Measurements from ENCODE around the gene PLEKHN1. TPM values are rescaled to one million over a fixed set of nuclear protein-coding genes. Genes with fewer than 3 reads are reported as not detected.

PLEKHN1 gene
- total and polyA plus RNA-seq, 2 experiments from 2014 or later, result 0.60 to 2.4 TPM

- H3K4me1 ChIP-seq (ENCODE audit: insufficient read depth), result peaks cover 35% of the 10 kb centered on the region
- WGBS (ENCODE audit: low lambda C conversion rate, missing lambda C conversion rate), result 91% methylated on average over 9 of the region's 9 CpGs
- no peak overlapping the region for H3K4me3 ChIP-seq
- H3K9me2 ChIP-seq (replicated peaks; ENCODE audit: insufficient read depth), result no peaks in the 10 kb centered on the region
- peak overlapping the region; percentile 97 for H3K4me2 ChIP-seq
- H2AFZ ChIP-seq, result no peak overlapping the region
- H3K79me2 ChIP-seq, result peaks cover 36% of the 10 kb centered on the region
- H3K9me3 ChIP-seq (ENCODE audit: low read depth), result no peaks in the 10 kb centered on the region
- no peak for TF ChIP-seq CTCF (IDR thresholded peaks at IDR 0.05; ENCODE audit: poor library complexity)
- TF ChIP-seq EZH2 (IDR thresholded peaks at IDR 0.05; ENCODE audit: borderline replicate concordance), result no peak
- TF ChIP-seq EZH2phosphoT487 (IDR thresholded peaks at IDR 0.05; ENCODE audit: low read depth, severe bottlenecking, unreplicated experiment), result no peak
- H3K27me3 ChIP-seq, result no peaks in the 10 kb centered on the region
- H3K36me3 ChIP-seq (replicated peaks; ENCODE audit: insufficient read depth, low read depth), result no peaks in the 10 kb centered on the region
- no peaks in the 10 kb centered on the region for H4K20me1 ChIP-seq (ENCODE audit: insufficient read depth, poor library complexity, severe bottlenecking)
- no peak for DNase-seq (ENCODE audit: low spot score)
- peak overlapping the region; percentile 58 for H3K27ac ChIP-seq
These were observed 58.0 kb downstream of the PLEKHN1 start for GRCh38 chr1:1024149-1024770.

- no peak for TF ChIP-seq EZH2 (IDR thresholded peaks at IDR 0.05; ENCODE audit: borderline replicate concordance)
- TF ChIP-seq EZH2phosphoT487 (IDR thresholded peaks at IDR 0.05; ENCODE audit: low read depth, severe bottlenecking, unreplicated experiment), result no peak
- no peak for TF ChIP-seq CTCF (IDR thresholded peaks at IDR 0.05; ENCODE audit: poor library complexity)
- WGBS (ENCODE audit: low lambda C conversion rate, missing lambda C conversion rate), result 76% methylated on average over 28 of the region's 31 CpGs
- Histone ChIP-seq H3K79me2 (peaks cover 36% of the 10 kb centered on the region), H3K9me2 (replicated peaks; ENCODE audit: insufficient read depth) (no peaks in the 10 kb centered on the region), H3K36me3 (replicated peaks; ENCODE audit: insufficient read depth, low read depth) (no peaks in the 10 kb centered on the region), H3K9me3 (ENCODE audit: low read depth) (no peaks in the 10 kb centered on the region), H4K20me1 (ENCODE audit: insufficient read depth, poor library complexity, severe bottlenecking) (no peaks in the 10 kb centered on the region), H3K4me1 (ENCODE audit: insufficient read depth) (peaks cover 35% of the 10 kb centered on the region), H3K27ac (peak overlapping the region; percentile 76), H3K27me3 (no peaks in the 10 kb centered on the region), H3K4me3 (no peak overlapping the region), H2AFZ (no peak overlapping the region), H3K4me2 (peak overlapping the region; percentile 77)
- peak; percentile 90 for DNase-seq (ENCODE audit: low spot score)
These were observed 58.8 kb downstream of the PLEKHN1 start for GRCh38 chr1:1024771-1025699.

Small RNAs within 50 kb of the gene (small RNA-seq; reads per million reads assigned to genes)
- not detected for gene AL645608.3

Other genes with a start within 250 kb of the PLEKHN1 start
- gene SAMD11, start 42.6 kb upstream of the PLEKHN1 start, total RNA-seq, result 9.5 and 10.2 TPM in 2 replicates
- gene SAMD11, start 42.6 kb upstream of the PLEKHN1 start, polyA plus RNA-seq, result 17.1 and 20.1 TPM in 2 replicates
- gene NOC2L, start 7.2 kb upstream of the PLEKHN1 start, total RNA-seq, result 29.3 and 44.3 TPM in 2 replicates
- gene NOC2L, start 7.2 kb upstream of the PLEKHN1 start, polyA plus RNA-seq, result 66.6 and 68.1 TPM in 2 replicates
- gene KLHL17, start 5.9 kb upstream of the PLEKHN1 start, total RNA-seq, result 4.1 and 13.8 TPM in 2 replicates
- 25.0 and 35.4 TPM in 2 replicates for gene KLHL17, start 5.9 kb upstream of the PLEKHN1 start, polyA plus RNA-seq
- gene PERM1, start 15.6 kb downstream of the PLEKHN1 start, total RNA-seq, result not detected in 2 replicates
- gene PERM1, start 15.6 kb downstream of the PLEKHN1 start, polyA plus RNA-seq, result 1.3 and 1.6 TPM in 2 replicates
- 21.4 and 28.7 TPM in 2 replicates for gene HES4, start 33.6 kb downstream of the PLEKHN1 start, total RNA-seq
- gene HES4, start 33.6 kb downstream of the PLEKHN1 start, polyA plus RNA-seq, result 74.5 and 107 TPM in 2 replicates
- 62.3 and 86.0 TPM in 2 replicates for gene ISG15, start 47.0 kb downstream of the PLEKHN1 start, total RNA-seq
- gene ISG15, start 47.0 kb downstream of the PLEKHN1 start, polyA plus RNA-seq, result 88.5 and 89.6 TPM in 2 replicates
- 51.8 and 81.8 TPM in 2 replicates for gene AGRN, start 53.6 kb downstream of the PLEKHN1 start, total RNA-seq
- gene AGRN, start 53.6 kb downstream of the PLEKHN1 start, polyA plus RNA-seq, result 53.3 and 61.2 TPM in 2 replicates
- gene RNF223, start 107.8 kb downstream of the PLEKHN1 start, total RNA-seq, result 0.08 and 0.43 TPM in 2 replicates
- 0.88 and 2.6 TPM in 2 replicates for gene RNF223, start 107.8 kb downstream of the PLEKHN1 start, polyA plus RNA-seq
- gene C1orf159, start 149.6 kb downstream of the PLEKHN1 start, total RNA-seq, result 7.1 and 9.2 TPM in 2 replicates
- 21.7 and 25.1 TPM in 2 replicates for gene C1orf159, start 149.6 kb downstream of the PLEKHN1 start, polyA plus RNA-seq
- gene TTLL10, start 207.4 kb downstream of the PLEKHN1 start, total RNA-seq, result not detected in 2 replicates
- gene TTLL10, start 207.4 kb downstream of the PLEKHN1 start, polyA plus RNA-seq, result 0.38 and 0.69 TPM in 2 replicates
- not detected in 2 replicates for gene TNFRSF18, start 240.1 kb downstream of the PLEKHN1 start, total RNA-seq
- 0.86 and 1.3 TPM in 2 replicates for gene TNFRSF18, start 240.1 kb downstream of the PLEKHN1 start, polyA plus RNA-seq
- gene TNFRSF4, start 247.7 kb downstream of the PLEKHN1 start, total RNA-seq, result 0.28 TPM in 1 of 2 replicates, not detected in the other
- gene TNFRSF4, start 247.7 kb downstream of the PLEKHN1 start, polyA plus RNA-seq, result 0.34 TPM in 1 of 2 replicates, not detected in the other

Data from hepatocyte (in vitro differentiated cells).